ENCODE results near the gene RSAD1. TPM values are rescaled to one million over a fixed set of nuclear protein-coding genes. Genes with fewer than 3 reads are reported as not detected.

Gene RSAD1
- total RNA-seq, 1 donor from 2014 or later, result 34.3 TPM

- no peak overlapping the region for H3K4me3 ChIP-seq
- H3K27ac ChIP-seq, result no peak overlapping the region
- ATAC-seq, result no peak
- H3K27me3 ChIP-seq, result no peaks in the 10 kb centered on the region
- DNase-seq, result no peak
- no peaks in the 10 kb centered on the region for H3K36me3 ChIP-seq
- peaks cover 13% of the 10 kb centered on the region for H3K4me1 ChIP-seq
- intact Hi-C loops (cut with DNase I), result no loop called here
- H3K9me3 ChIP-seq, result no peaks in the 10 kb centered on the region
- TF ChIP-seq CTCF (IDR thresholded peaks at IDR 0.05), result no peak
These were observed 39.7 kb upstream of the RSAD1 start for GRCh38 chr17:50439008-50439407.

GRCh38 chr17:50440172-50440837 lies 38.4 kb upstream of the RSAD1 start:
- DNase-seq, result peak; percentile 71
- ATAC-seq, result peak; percentile 86
- Histone ChIP-seq H3K36me3 (no peaks in the 10 kb centered on the region), H3K27ac (peak overlapping the region; percentile 44), H3K4me1 (peaks cover 13% of the 10 kb centered on the region), H3K9me3 (no peaks in the 10 kb centered on the region), H3K4me3 (no peak overlapping the region), H3K27me3 (no peaks in the 10 kb centered on the region)
- no peak for TF ChIP-seq CTCF (IDR thresholded peaks at IDR 0.05)
- intact Hi-C loops (cut with DNase I), result no loop called here

- no peak for TF ChIP-seq CTCF (IDR thresholded peaks at IDR 0.05)
- Histone ChIP-seq H3K36me3 (no peaks in the 10 kb centered on the region), H3K4me3 (no peak overlapping the region), H3K4me1 (peaks cover 13% of the 10 kb centered on the region), H3K27ac (peak overlapping the region; percentile 44), H3K9me3 (no peaks in the 10 kb centered on the region), H3K27me3 (no peaks in the 10 kb centered on the region)
- DNase-seq, result no peak
- intact Hi-C loops (cut with DNase I), result no loop called here
- no peak for ATAC-seq
These were observed 37.5 kb upstream of the RSAD1 start for GRCh38 chr17:50440838-50441829.

GRCh38 chr17:50443505-50443974 lies 35.1 kb upstream of the RSAD1 start:
- Histone ChIP-seq H3K9me3 (no peaks in the 10 kb centered on the region), H3K4me1 (peaks cover 19% of the 10 kb centered on the region), H3K4me3 (no peak overlapping the region), H3K27ac (peak overlapping the region; percentile 73), H3K27me3 (no peaks in the 10 kb centered on the region), H3K36me3 (no peaks in the 10 kb centered on the region)
- ATAC-seq (peak; percentile 9), DNase-seq (no peak)
- TF ChIP-seq CTCF (IDR thresholded peaks at IDR 0.05), result no peak
- intact Hi-C loops (cut with DNase I), result no loop called here

- Histone ChIP-seq H3K9me3 (no peaks in the 10 kb centered on the region), H3K27ac (no peak overlapping the region), H3K4me3 (no peak overlapping the region), H3K36me3 (no peaks in the 10 kb centered on the region), H3K4me1 (peaks cover 19% of the 10 kb centered on the region), H3K27me3 (no peaks in the 10 kb centered on the region)
- no peak for TF ChIP-seq CTCF (IDR thresholded peaks at IDR 0.05)
- ATAC-seq (no peak), DNase-seq (no peak)
- intact Hi-C loops (cut with DNase I), result no loop called here
These were observed 33.6 kb upstream of the RSAD1 start for GRCh38 chr17:50444841-50445715.

All from upper lobe of right lung (tissue), 1 donor.